ENCODE data around the gene ADAP2.
"Not testable (repeated sequence)": the region's sequence is repeated elsewhere in the genome, so short reads cannot be mapped to it uniquely, and the experiment has no call there.

Gene ADAP2

GRCh38 chr17:30969989-30970830 is 48.5 kb downstream of the ADAP2 start:
- no peak for TF ChIP-seq POLR2A (IDR thresholded peaks at IDR 0.05; ENCODE audit: low read length)
- no peak for TF ChIP-seq GATA1 (IDR thresholded peaks at IDR 0.05; ENCODE audit: low read depth, low read length)
- DNase-seq = peak; percentile 53 to 60

- DNase-seq = peak; percentile 82 to 83
- TF ChIP-seq GATA1 (IDR thresholded peaks at IDR 0.05; ENCODE audit: low read depth, low read length) = no peak
- peak; percentile 90 for TF ChIP-seq POLR2A (IDR thresholded peaks at IDR 0.05; ENCODE audit: low read length)
Measured at GRCh38 chr17:30970831-30971567, 49.3 kb downstream of the ADAP2 start, which contains the start of gene RNF135. TSS of gene RNF135 (plus strand) at chr17:30971039. CDS start at chr17:30971074, 35 bp downstream.

GRCh38 chr17:30975042-30975820 is 53.5 kb downstream of the ADAP2 start:
- no peak for DNase-seq
- TF ChIP-seq POLR2A (IDR thresholded peaks at IDR 0.05; ENCODE audit: low read length) = no peak
- TF ChIP-seq GATA1 (IDR thresholded peaks at IDR 0.05; ENCODE audit: low read depth, low read length) = no peak

- DNase-seq = not testable (repeated sequence)
Measured at GRCh38 chr17:30979919-30980318, 58.2 kb downstream of the ADAP2 start.

- TF ChIP-seq GATA1 (IDR thresholded peaks at IDR 0.05; ENCODE audit: low read depth, low read length) (no peak), POLR2A (IDR thresholded peaks at IDR 0.05; ENCODE audit: low read length) (no peak)
- no peak for DNase-seq
Measured at GRCh38 chr17:30981531-30982519, 60.1 kb downstream of the ADAP2 start.

GRCh38 chr17:30982855-30983254 is 61.1 kb downstream of the ADAP2 start:
- TF ChIP-seq POLR2A (IDR thresholded peaks at IDR 0.05; ENCODE audit: low read length) (no peak), GATA1 (IDR thresholded peaks at IDR 0.05; ENCODE audit: low read depth, low read length) (no peak)

GRCh38 chr17:30990458-30990857 is 68.7 kb downstream of the ADAP2 start:
- no peak for TF ChIP-seq POLR2A (IDR thresholded peaks at IDR 0.05; ENCODE audit: low read length)
- TF ChIP-seq GATA1 (IDR thresholded peaks at IDR 0.05; ENCODE audit: low read depth, low read length) = no peak
- no peak for DNase-seq

More at GRCh38 chr17:30982855-30983254, 61.1 kb downstream of the ADAP2 start:
- DNase-seq = no peak

GRCh38 chr17:30992551-30992950 is 70.8 kb downstream of the ADAP2 start:
- TF ChIP-seq POLR2A (IDR thresholded peaks at IDR 0.05; ENCODE audit: low read length) = no peak
- TF ChIP-seq GATA1 (IDR thresholded peaks at IDR 0.05; ENCODE audit: low read depth, low read length) = no peak
- no peak for DNase-seq

- no peak for DNase-seq
- no peak for TF ChIP-seq GATA1 (IDR thresholded peaks at IDR 0.05; ENCODE audit: low read depth, low read length)
- TF ChIP-seq POLR2A (IDR thresholded peaks at IDR 0.05; ENCODE audit: low read length) = no peak
Measured at GRCh38 chr17:30995347-30995746, 73.6 kb downstream of the ADAP2 start.

- DNase-seq = no peak
- TF ChIP-seq POLR2A (IDR thresholded peaks at IDR 0.05; ENCODE audit: low read length) (no peak), GATA1 (IDR thresholded peaks at IDR 0.05; ENCODE audit: low read depth, low read length) (no peak)
Measured at GRCh38 chr17:30996486-30996885, 74.7 kb downstream of the ADAP2 start.

- TF ChIP-seq GATA1 (IDR thresholded peaks at IDR 0.05; ENCODE audit: low read depth, low read length) (no peak), POLR2A (IDR thresholded peaks at IDR 0.05; ENCODE audit: low read length) (no peak)
- no peak for DNase-seq
Measured at GRCh38 chr17:30997270-30997669, 75.5 kb downstream of the ADAP2 start.

- DNase-seq = no peak
- no peak for TF ChIP-seq POLR2A (IDR thresholded peaks at IDR 0.05; ENCODE audit: low read length)
- no peak for TF ChIP-seq GATA1 (IDR thresholded peaks at IDR 0.05; ENCODE audit: low read depth, low read length)
Measured at GRCh38 chr17:30997842-30998241, 76.1 kb downstream of the ADAP2 start.

- no peak for DNase-seq
- no peak for TF ChIP-seq GATA1 (IDR thresholded peaks at IDR 0.05; ENCODE audit: low read depth, low read length)
- no peak for TF ChIP-seq POLR2A (IDR thresholded peaks at IDR 0.05; ENCODE audit: low read length)
Measured at GRCh38 chr17:31002047-31002446, 80.3 kb downstream of the ADAP2 start.
